Measurements from ENCODE around the gene APOC3. TPM values are rescaled to one million over a fixed set of nuclear protein-coding genes. Genes with fewer than 3 reads are reported as not detected.

Gene APOC3
- not detected in 2 replicates for total RNA-seq

GRCh38 chr11:116829525-116830183 is at the start of gene APOC3:
TSS of gene APOC3 (plus strand) at chr11:116829907. CDS start at chr11:116830583, 676 bp downstream.

GRCh38 chr11:116787786-116788486 is 41.8 kb upstream of the APOC3 start, which contains the start of gene ZPR1:
TSS of gene ZPR1 (minus strand) at chr11:116788023. CDS start at chr11:116787990, 33 bp downstream.

GRCh38 chr11:116791813-116792143 is 37.9 kb upstream of the APOC3 start, which contains the start of gene APOA5:
TSS of gene APOA5 (minus strand) at chr11:116791879. CDS start at chr11:116791860, 19 bp downstream.

GRCh38 chr11:116823031-116823843 is 6.5 kb upstream of the APOC3 start, which contains the start of gene APOA4:
TSS of gene APOA4 (minus strand) at chr11:116823304. CDS start at chr11:116823191, 113 bp downstream.

GRCh38 chr11:116837231-116838091 is 7.8 kb downstream of the APOC3 start, which contains the start of gene APOA1:
TSS of gene APOA1 (minus strand) at chr11:116837622. CDS start at chr11:116837387, 235 bp downstream.

Other genes with a start within 250 kb of the APOC3 start
- 9.5 and 11.6 TPM in 2 replicates for gene BUD13, start 56.9 kb upstream of the APOC3 start, total RNA-seq
- gene ZPR1, start 41.9 kb upstream of the APOC3 start, total RNA-seq, result 45.7 and 125 TPM in 2 replicates
- gene APOA5, start 38.0 kb upstream of the APOC3 start, total RNA-seq, result not detected in 2 replicates
- gene APOA4, start 6.6 kb upstream of the APOC3 start, total RNA-seq, result not detected in 2 replicates
- gene APOA1, start 7.7 kb downstream of the APOC3 start, total RNA-seq, result 3.0 and 10.4 TPM in 2 replicates

Data from smooth muscle cell of the umbilical artery (primary cell).